ENCODE measurements around the gene ROPN1L. TPM values are rescaled to one million over a fixed set of nuclear protein-coding genes. Genes with fewer than 3 reads are reported as not detected.

The ROPN1L gene
- total RNA-seq, 1 experiment from 2014 or later, result 0.24 TPM

- peaks cover 32% of the 10 kb centered on the region for H3K27me3 ChIP-seq (replicated peaks; ENCODE audit: insufficient read depth, low read depth, low read length, poor library complexity)
- H3K36me3 ChIP-seq (ENCODE audit: insufficient read depth, low read length, poor library complexity, severe bottlenecking), result no peaks in the 10 kb centered on the region
- no peaks in the 10 kb centered on the region for H3K9me3 ChIP-seq (ENCODE audit: low read depth, low read length, poor library complexity, severe bottlenecking)
- no peaks in the 10 kb centered on the region for H3K4me1 ChIP-seq (ENCODE audit: insufficient read depth, low read length, poor library complexity, severe bottlenecking)
- no peak overlapping the region for H3K27ac ChIP-seq (ENCODE audit: low read depth, low read length, poor library complexity, severe bottlenecking)
- H3K4me3 ChIP-seq (ENCODE audit: low read depth, low read length, poor library complexity, severe bottlenecking), result no peak overlapping the region
- ChIA-PET CTCF (no interaction called here), POLR2A (ENCODE audit: low non-redundant PET) (no interaction called here)
- BruUV-seq (replicated peaks), result no TSS peak
- TF ChIP-seq, protein P1, sequence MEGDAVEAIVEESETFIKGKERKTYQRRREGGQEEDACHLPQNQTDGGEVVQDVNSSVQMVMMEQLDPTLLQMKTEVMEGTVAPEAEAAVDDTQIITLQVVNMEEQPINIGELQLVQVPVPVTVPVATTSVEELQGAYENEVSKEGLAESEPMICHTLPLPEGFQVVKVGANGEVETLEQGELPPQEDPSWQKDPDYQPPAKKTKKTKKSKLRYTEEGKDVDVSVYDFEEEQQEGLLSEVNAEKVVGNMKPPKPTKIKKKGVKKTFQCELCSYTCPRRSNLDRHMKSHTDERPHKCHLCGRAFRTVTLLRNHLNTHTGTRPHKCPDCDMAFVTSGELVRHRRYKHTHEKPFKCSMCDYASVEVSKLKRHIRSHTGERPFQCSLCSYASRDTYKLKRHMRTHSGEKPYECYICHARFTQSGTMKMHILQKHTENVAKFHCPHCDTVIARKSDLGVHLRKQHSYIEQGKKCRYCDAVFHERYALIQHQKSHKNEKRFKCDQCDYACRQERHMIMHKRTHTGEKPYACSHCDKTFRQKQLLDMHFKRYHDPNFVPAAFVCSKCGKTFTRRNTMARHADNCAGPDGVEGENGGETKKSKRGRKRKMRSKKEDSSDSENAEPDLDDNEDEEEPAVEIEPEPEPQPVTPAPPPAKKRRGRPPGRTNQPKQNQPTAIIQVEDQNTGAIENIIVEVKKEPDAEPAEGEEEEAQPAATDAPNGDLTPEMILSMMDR (conservative IDR thresholded peaks at IDR 0.05; ENCODE audit: low read depth, low read length), result no peak
- TF ChIP-seq EZH2 (IDR thresholded peaks at IDR 0.05; ENCODE audit: borderline replicate concordance, low read depth, low read length, poor library complexity, severe bottlenecking), result no peak
- no peak for DNase-seq (ENCODE audit: low spot score)
- intact Hi-C loops (cut with micrococcal nuclease; ENCODE audit: unreplicated experiment), result no loop called here
Measured at GRCh38 chr5:10486511-10487344, 45.0 kb downstream of the ROPN1L start.

- ChIA-PET CTCF (no interaction called here), POLR2A (ENCODE audit: low non-redundant PET) (no interaction called here)
- BruUV-seq (replicated peaks), result no TSS peak
- Histone ChIP-seq H3K36me3 (ENCODE audit: insufficient read depth, low read length, poor library complexity, severe bottlenecking) (no peaks in the 10 kb centered on the region), H3K4me3 (ENCODE audit: low read depth, low read length, poor library complexity, severe bottlenecking) (no peak overlapping the region), H3K27me3 (replicated peaks; ENCODE audit: insufficient read depth, low read depth, low read length, poor library complexity) (peaks cover 35% of the 10 kb centered on the region), H3K9me3 (ENCODE audit: low read depth, low read length, poor library complexity, severe bottlenecking) (no peaks in the 10 kb centered on the region), H3K4me1 (ENCODE audit: insufficient read depth, low read length, poor library complexity, severe bottlenecking) (no peaks in the 10 kb centered on the region), H3K27ac (ENCODE audit: low read depth, low read length, poor library complexity, severe bottlenecking) (no peak overlapping the region)
- intact Hi-C loops (cut with micrococcal nuclease; ENCODE audit: unreplicated experiment), result no loop called here
- TF ChIP-seq EZH2 (IDR thresholded peaks at IDR 0.05; ENCODE audit: borderline replicate concordance, low read depth, low read length, poor library complexity, severe bottlenecking), result no peak
- TF ChIP-seq, protein P1 (conservative IDR thresholded peaks at IDR 0.05; ENCODE audit: low read depth, low read length), result no peak
- no peak for DNase-seq (ENCODE audit: low spot score)
Measured at GRCh38 chr5:10488144-10488543, 46.5 kb downstream of the ROPN1L start.

- peaks cover 35% of the 10 kb centered on the region for H3K27me3 ChIP-seq (replicated peaks; ENCODE audit: insufficient read depth, low read depth, low read length, poor library complexity)
- ChIA-PET POLR2A (ENCODE audit: low non-redundant PET) (no interaction called here), CTCF (no interaction called here)
- TF ChIP-seq, protein P1 (conservative IDR thresholded peaks at IDR 0.05; ENCODE audit: low read depth, low read length), result no peak
- TF ChIP-seq EZH2 (IDR thresholded peaks at IDR 0.05; ENCODE audit: borderline replicate concordance, low read depth, low read length, poor library complexity, severe bottlenecking), result no peak
- no peaks in the 10 kb centered on the region for H3K36me3 ChIP-seq (ENCODE audit: insufficient read depth, low read length, poor library complexity, severe bottlenecking)
- H3K27ac ChIP-seq (ENCODE audit: low read depth, low read length, poor library complexity, severe bottlenecking), result no peak overlapping the region
- H3K4me3 ChIP-seq (ENCODE audit: low read depth, low read length, poor library complexity, severe bottlenecking), result no peak overlapping the region
- BruUV-seq (replicated peaks), result no TSS peak
- intact Hi-C loops (cut with micrococcal nuclease; ENCODE audit: unreplicated experiment), result no loop called here
- no peaks in the 10 kb centered on the region for H3K9me3 ChIP-seq (ENCODE audit: low read depth, low read length, poor library complexity, severe bottlenecking)
- no peak for DNase-seq (ENCODE audit: low spot score)
- no peaks in the 10 kb centered on the region for H3K4me1 ChIP-seq (ENCODE audit: insufficient read depth, low read length, poor library complexity, severe bottlenecking)
Measured at GRCh38 chr5:10489810-10490426, 48.2 kb downstream of the ROPN1L start.

Measured in A673 (cell line).